A549 treated with GW870086 at 1 μM for 4 hours (cell line): ENCODE measurements around the gene MRM2. TPM values are rescaled to one million over a fixed set of nuclear protein-coding genes. Genes with fewer than 3 reads are reported as not detected.

ENCODE experiments used
- total RNA-seq: library from RNA; stranded (reverse); fragments of 200-300 nt; extraction: Qiagen RNA extraction; gene quantifications from 5 replicates; pipeline ENCODE4 v1.2.3, GENCODE V29; 2022; ENCODE audit warnings: low read depth

Gene MRM2
- 48.1 to 57.2 TPM (median 51.9 TPM) in 5 replicates for total RNA-seq

DNA sequence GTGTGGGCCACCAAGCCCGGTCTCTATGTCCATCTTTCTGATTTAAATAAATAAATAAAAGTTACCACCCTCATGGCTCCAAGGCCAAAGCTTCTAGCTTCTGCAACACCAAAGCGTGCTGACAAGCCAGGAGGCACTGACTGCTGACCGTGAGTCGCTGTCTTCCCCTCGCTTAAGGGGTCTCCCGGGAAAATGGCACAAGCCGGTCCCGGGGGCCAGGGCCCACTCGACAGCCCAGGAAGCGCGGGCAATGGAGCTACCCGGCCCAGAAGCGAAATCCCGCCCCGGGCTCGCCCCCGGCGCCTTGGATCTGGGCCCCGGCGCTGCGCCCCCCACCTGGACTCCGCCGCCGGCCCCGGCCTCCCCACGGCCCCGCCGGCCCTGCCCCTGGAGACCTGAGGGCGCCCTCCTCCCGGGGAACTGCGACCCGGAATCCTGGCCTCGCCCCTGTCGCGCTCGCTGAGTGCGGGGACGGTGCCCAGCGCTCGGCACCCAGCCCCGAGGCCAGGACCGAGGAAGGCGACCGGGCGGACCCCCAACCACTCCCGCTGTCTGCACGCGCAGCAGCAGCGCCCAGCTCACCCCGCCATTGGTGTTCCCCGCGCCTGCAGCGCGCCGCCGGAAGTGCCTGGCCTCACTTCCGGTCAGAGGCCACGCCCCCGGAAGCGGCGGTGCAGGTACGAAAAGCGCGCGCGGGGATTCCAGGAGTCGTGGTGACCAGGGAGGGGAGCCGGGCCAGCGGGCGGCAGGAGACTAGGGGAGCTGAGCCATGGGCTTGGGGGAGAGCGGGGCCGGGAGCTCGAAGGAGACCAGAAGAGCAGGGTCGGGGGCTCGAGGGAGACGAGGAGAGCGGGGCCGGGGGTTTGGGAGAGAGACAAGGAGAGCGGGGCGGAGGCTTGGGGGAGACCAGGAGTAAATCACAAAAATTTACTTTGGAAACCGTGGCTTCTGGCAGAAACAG lies at the start of gene MRM2, which contains the start of gene NUDT1:
MRM2 (minus strand) TSS at position 626 of the 961 bp plus-strand sequence; CDS start at position 590, 36 bp downstream.
NUDT1 (plus strand) TSS at position 647 of the 961 bp plus-strand sequence. CDS start 2,349 bp downstream, outside the sequence.

DNA sequence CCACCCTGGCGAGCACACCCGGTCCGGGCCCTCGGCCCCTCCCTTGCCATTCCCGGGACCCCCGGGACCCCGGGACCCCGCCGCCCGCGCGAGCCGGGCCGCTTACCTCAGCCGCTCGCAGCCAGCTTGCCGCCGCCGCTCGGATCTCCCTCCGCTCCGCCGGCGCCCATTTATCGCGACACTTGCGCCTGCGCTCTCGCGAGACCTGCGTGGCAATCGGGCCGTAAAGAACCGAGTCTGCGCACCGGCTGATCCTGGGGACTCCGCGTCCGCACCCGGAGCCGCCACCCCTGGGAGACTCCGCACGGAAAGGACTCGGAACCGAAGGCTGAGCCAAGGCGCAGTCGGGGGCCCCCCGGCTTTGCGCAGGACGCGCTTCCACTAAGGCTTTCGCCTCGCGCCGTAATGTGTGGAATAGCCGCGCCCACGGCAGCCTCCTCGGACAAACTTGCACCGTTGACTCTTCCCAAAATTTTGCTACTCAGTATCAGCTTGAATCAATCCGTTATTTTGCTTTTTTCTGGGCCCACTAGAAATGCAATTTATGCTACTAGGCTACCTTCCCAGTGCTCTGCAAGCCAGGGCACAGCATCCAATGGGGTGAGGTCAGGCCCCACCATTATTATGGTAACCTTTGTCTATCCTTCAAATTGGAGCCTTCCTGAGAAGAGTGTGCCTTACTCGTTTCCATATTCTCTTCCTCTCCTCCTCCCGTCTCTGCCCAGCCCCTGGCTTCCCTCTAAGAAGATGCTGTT lies 9.1 kb downstream of the MRM2 start, which contains the start of gene MAD1L1:
MAD1L1 (minus strand) TSS at position 180 of the 755 bp plus-strand sequence. CDS start 2,812 bp downstream, outside the sequence.

Other genes with a start within 250 kb of the MRM2 start
- gene MAD1L1, start 9.3 kb downstream of the MRM2 start, total RNA-seq, result 20.0 to 26.2 TPM (median 24.1 TPM) in 5 replicates
- 80.0 to 110 TPM (median 107 TPM) in 5 replicates for gene NUDT1, start within 50 bp of the MRM2 start, total RNA-seq
- gene SNX8, start 72.2 kb upstream of the MRM2 start, total RNA-seq, result 49.3 to 121 TPM (median 97.7 TPM) in 5 replicates
- gene EIF3B, start 112.6 kb upstream of the MRM2 start, total RNA-seq, result 222 to 248 TPM (median 229 TPM) in 5 replicates
- gene CHST12, start 161.4 kb upstream of the MRM2 start, total RNA-seq, result 9.0 to 13.4 TPM (median 12.1 TPM) in 5 replicates
- not detected in 5 replicates for gene GRIFIN, start 234.2 kb upstream of the MRM2 start, total RNA-seq